Subcutaneous adipose tissue (tissue), 4 donors: ENCODE data around the gene GPATCH3. TPM values are rescaled to one million over a fixed set of nuclear protein-coding genes. Genes with fewer than 3 reads are reported as not detected.

Experiments used
- CTCF ChIP-seq: fragments of 450-650 bp; IDR thresholded peaks from one replicate; pipeline ENCODE4 v1.5.1; 2016; ENCODE audit warnings: low read depth, mild to moderate bottlenecking, control low read depth, antibody characterized with exemption, moderate library complexity
- total RNA-seq, 4 donors: library from RNA; depleted of rRNA; stranded (reverse); fragments of >200 nt; gene quantifications; one replicate each; pipeline ENCODE4 v1.1.0, GENCODE V29; 2016

GPATCH3 gene
- 10 to 100 TPM in 3 of 4 donors, 1 to 10 TPM in 1; 6.2 to 20.9 (median 14.4) TPM for total RNA-seq

- TF ChIP-seq CTCF, result no peak
These were observed at the start of gene GPATCH3 for GRCh38 chr1:26900001-26900814. TSS of gene GPATCH3 (minus strand) at chr1:26900467. CDS start at chr1:26900442, 25 bp downstream.

- TF ChIP-seq CTCF, result no peak
These were observed 49.7 kb upstream of the GPATCH3 start for GRCh38 chr1:26949926-26950319.

GRCh38 chr1:26949266-26949925 is 49.1 kb upstream of the GPATCH3 start:
- no peak for TF ChIP-seq CTCF

GRCh38 chr1:26946270-26946669 is 46.0 kb upstream of the GPATCH3 start:
- no peak for TF ChIP-seq CTCF

GRCh38 chr1:26945728-26946127 is 45.5 kb upstream of the GPATCH3 start:
- TF ChIP-seq CTCF, result no peak

GRCh38 chr1:26945138-26945537 is 44.9 kb upstream of the GPATCH3 start:
- TF ChIP-seq CTCF, result no peak

GRCh38 chr1:26942656-26943055 is 42.4 kb upstream of the GPATCH3 start:
- TF ChIP-seq CTCF, result no peak
